ENCODE measurements around the gene USP6NL.
A peak's percentile ranks its signal among the peaks of the same experiment; 100 is the strongest.
"Not testable (repeated sequence)": the region's sequence is repeated elsewhere in the genome, so short reads cannot be mapped to it uniquely, and the experiment has no call there.

USP6NL gene
- total RNA-seq: 10.3 to 14.9 reads per million in 2 donors

GRCh38 chr10:11611248-11612020 is at the start of gene USP6NL:
Gene USP6NL (minus strand): TSS chr10:11611650. CDS start chr10:11597634, 14,016 bp downstream.
- peak; percentile 31 for DNase-seq

GRCh38 chr10:11658801-11659368 is 47.4 kb upstream of the USP6NL start:
- DNase-seq: no peak

- DNase-seq: no peak
Observed at GRCh38 chr10:11655836-11656235, 44.4 kb upstream of the USP6NL start.

GRCh38 chr10:11654659-11655058 is 43.2 kb upstream of the USP6NL start:
- DNase-seq: no peak

- DNase-seq: no peak
Observed at GRCh38 chr10:11653758-11654471, 42.5 kb upstream of the USP6NL start.

- no peak for DNase-seq
Observed at GRCh38 chr10:11647676-11648075, 36.2 kb upstream of the USP6NL start.

GRCh38 chr10:11646450-11646849 is 35.0 kb upstream of the USP6NL start:
- no peak for DNase-seq

- no peak for DNase-seq
Observed at GRCh38 chr10:11643039-11643438, 31.6 kb upstream of the USP6NL start.

GRCh38 chr10:11642566-11642965 is 31.1 kb upstream of the USP6NL start:
- DNase-seq: no peak

GRCh38 chr10:11639849-11640764 is 28.7 kb upstream of the USP6NL start:
- no peak for DNase-seq

GRCh38 chr10:11639362-11639761 is 27.9 kb upstream of the USP6NL start:
- no peak for DNase-seq

- DNase-seq: no peak
Observed at GRCh38 chr10:11638055-11638698, 26.7 kb upstream of the USP6NL start.

- DNase-seq: no peak
Observed at GRCh38 chr10:11636697-11637303, 25.4 kb upstream of the USP6NL start.

GRCh38 chr10:11631890-11632587 is 20.6 kb upstream of the USP6NL start:
- DNase-seq: no peak

- no peak for DNase-seq
Observed at GRCh38 chr10:11631291-11631690, 19.8 kb upstream of the USP6NL start.

GRCh38 chr10:11629731-11630130 is 18.3 kb upstream of the USP6NL start:
- DNase-seq: no peak

- DNase-seq: not testable (repeated sequence)
Observed at GRCh38 chr10:11627941-11628340, 16.5 kb upstream of the USP6NL start.

- no peak for DNase-seq
Observed at GRCh38 chr10:11626071-11626470, 14.6 kb upstream of the USP6NL start.

GRCh38 chr10:11625019-11625735 is 13.7 kb upstream of the USP6NL start:
- no peak for DNase-seq

GRCh38 chr10:11617233-11617632 is 5.8 kb upstream of the USP6NL start:
- DNase-seq: no peak
